ENCODE measurements around the gene GPR55. TPM values are rescaled to one million over a fixed set of nuclear protein-coding genes. Genes with fewer than 3 reads are reported as not detected.

The GPR55 gene
- total RNA-seq, 2 donors from 2014 or later: 2.6 to 7.5 TPM

DNA sequence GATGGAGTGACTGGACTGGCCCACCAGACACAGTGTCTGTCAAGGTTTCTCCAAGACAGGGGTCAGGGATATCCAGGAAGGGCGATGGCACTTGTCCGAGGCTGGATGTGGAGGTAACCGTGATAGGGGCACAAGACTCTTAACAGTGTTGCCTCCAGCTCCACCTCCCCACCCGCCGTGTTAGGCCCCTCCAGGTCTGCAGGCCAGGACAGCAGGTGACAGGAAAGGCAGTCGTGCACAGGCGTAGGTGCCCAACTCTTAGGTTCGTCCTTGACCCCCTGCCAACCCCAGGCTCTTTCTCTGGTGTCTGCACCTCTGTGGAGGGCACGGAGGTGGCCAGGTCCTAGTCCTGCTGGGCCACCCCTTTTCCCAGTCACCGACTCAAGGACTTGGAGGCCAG lies 50.2 kb downstream of the GPR55 start:
- Mint-ChIP-seq H3K36me3 (ENCODE audit: low read depth) (peaks cover 51% of the 10 kb centered on the region), H3K27me3 (ENCODE audit: insufficient read depth) (no peaks in the 10 kb centered on the region), H3K4me1 (peaks cover 26% of the 10 kb centered on the region), H3K4me3 (no peak overlapping the region), H3K27ac (no peak overlapping the region), H3K9me3 (no peaks in the 10 kb centered on the region)
- no peak overlapping the region for H3K9ac ChIP-seq (ENCODE audit: extremely low read depth, low read length, poor library complexity, severe bottlenecking)
- H3K27ac ChIP-seq (ENCODE audit: low read depth, low read length): no peak overlapping the region
- no peaks in the 10 kb centered on the region for H3K27me3 ChIP-seq (ENCODE audit: control insufficient read depth, insufficient read depth, low read length, poor library complexity, severe bottlenecking)
- WGBS, 2 experiments (ENCODE audit: insufficient coverage in 1 of 2, insufficient read length in 1 of 2): 93 to 95% methylated on average over 6 to 10 of the region's 10 CpGs
- peaks cover 65% of the 10 kb centered on the region for H3K36me3 ChIP-seq (ENCODE audit: control insufficient read depth, insufficient read depth, low read length)
- DNase-seq: peak; percentile 17
- H3K9me3 ChIP-seq (ENCODE audit: control insufficient read depth, low read length): no peaks in the 10 kb centered on the region
- H3K4me3 ChIP-seq (ENCODE audit: low read length): no peak overlapping the region
- peaks cover 19% of the 10 kb centered on the region for H3K4me1 ChIP-seq (ENCODE audit: control insufficient read depth, insufficient read depth, low read length)
- TF ChIP-seq, protein P1, sequence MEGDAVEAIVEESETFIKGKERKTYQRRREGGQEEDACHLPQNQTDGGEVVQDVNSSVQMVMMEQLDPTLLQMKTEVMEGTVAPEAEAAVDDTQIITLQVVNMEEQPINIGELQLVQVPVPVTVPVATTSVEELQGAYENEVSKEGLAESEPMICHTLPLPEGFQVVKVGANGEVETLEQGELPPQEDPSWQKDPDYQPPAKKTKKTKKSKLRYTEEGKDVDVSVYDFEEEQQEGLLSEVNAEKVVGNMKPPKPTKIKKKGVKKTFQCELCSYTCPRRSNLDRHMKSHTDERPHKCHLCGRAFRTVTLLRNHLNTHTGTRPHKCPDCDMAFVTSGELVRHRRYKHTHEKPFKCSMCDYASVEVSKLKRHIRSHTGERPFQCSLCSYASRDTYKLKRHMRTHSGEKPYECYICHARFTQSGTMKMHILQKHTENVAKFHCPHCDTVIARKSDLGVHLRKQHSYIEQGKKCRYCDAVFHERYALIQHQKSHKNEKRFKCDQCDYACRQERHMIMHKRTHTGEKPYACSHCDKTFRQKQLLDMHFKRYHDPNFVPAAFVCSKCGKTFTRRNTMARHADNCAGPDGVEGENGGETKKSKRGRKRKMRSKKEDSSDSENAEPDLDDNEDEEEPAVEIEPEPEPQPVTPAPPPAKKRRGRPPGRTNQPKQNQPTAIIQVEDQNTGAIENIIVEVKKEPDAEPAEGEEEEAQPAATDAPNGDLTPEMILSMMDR (conservative IDR thresholded peaks at IDR 0.05): no peak

- Mint-ChIP-seq H3K27ac (no peak overlapping the region), H3K27me3 (ENCODE audit: insufficient read depth) (no peaks in the 10 kb centered on the region), H3K36me3 (ENCODE audit: low read depth) (peaks cover 47% of the 10 kb centered on the region), H3K4me1 (peaks cover 30% of the 10 kb centered on the region), H3K4me3 (no peak overlapping the region), H3K9me3 (no peaks in the 10 kb centered on the region)
- 94 to 100% methylated on average over 3 to 11 of the region's 11 CpGs for WGBS, 2 experiments (ENCODE audit: insufficient coverage in 1 of 2, insufficient read length in 1 of 2)
- no peaks in the 10 kb centered on the region for H3K9me3 ChIP-seq (ENCODE audit: control insufficient read depth, low read length)
- peaks cover 62% of the 10 kb centered on the region for H3K36me3 ChIP-seq (ENCODE audit: control insufficient read depth, insufficient read depth, low read length)
- no peaks in the 10 kb centered on the region for H3K27me3 ChIP-seq (ENCODE audit: control insufficient read depth, insufficient read depth, low read length, poor library complexity, severe bottlenecking)
- peak; percentile 27 for DNase-seq
- TF ChIP-seq, protein P1 (conservative IDR thresholded peaks at IDR 0.05): no peak
- no peak overlapping the region for H3K4me3 ChIP-seq (ENCODE audit: low read length)
- no peak overlapping the region for H3K27ac ChIP-seq (ENCODE audit: low read depth, low read length)
- peaks cover 24% of the 10 kb centered on the region for H3K4me1 ChIP-seq (ENCODE audit: control insufficient read depth, insufficient read depth, low read length)
- H3K9ac ChIP-seq (ENCODE audit: extremely low read depth, low read length, poor library complexity, severe bottlenecking): no peak overlapping the region
Measured at GRCh38 chr2:230874456-230874855, 50.6 kb downstream of the GPR55 start.

DNA sequence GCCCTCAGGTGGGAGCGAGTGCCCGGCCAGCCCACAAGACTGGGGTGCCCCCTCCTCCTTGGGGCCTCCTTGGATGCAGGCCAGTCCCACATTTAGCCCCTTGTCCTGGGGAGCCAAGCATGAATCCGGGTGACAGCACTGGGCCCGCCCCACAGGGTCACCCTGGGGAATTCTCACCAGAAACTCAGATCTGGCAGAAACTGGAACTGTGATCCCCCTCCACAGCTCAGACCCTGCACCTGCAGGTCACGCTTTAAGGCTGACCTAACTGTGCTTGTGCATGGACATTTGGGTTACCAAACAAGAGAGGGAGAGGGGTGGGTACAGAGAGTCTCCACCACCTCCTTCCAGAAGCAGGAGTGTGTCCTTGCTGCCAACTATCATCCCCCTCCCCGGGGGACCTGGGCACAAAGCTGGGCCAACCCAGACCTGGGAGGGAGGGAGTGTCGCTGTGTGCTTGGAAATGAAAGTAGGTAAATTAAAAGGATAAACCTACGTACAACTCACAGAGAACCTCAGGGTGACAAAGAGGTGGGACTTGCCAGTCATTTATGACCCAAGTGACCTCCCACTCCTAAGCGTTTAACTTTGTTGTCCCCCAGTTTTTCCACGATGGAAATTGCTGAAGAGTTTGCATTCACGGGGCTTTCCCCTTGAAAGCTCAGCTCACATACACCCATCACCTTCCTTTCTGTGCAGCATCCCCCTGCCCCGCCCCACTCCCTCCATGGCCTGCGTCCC lies 51.2 kb downstream of the GPR55 start:
- H3K9ac ChIP-seq (ENCODE audit: extremely low read depth, low read length, poor library complexity, severe bottlenecking): no peak overlapping the region
- no peak overlapping the region for H3K4me3 ChIP-seq (ENCODE audit: low read length)
- H3K9me3 ChIP-seq (ENCODE audit: control insufficient read depth, low read length): no peaks in the 10 kb centered on the region
- no peak overlapping the region for H3K4me3 Mint-ChIP-seq
- H3K4me1 Mint-ChIP-seq: peaks cover 37% of the 10 kb centered on the region
- H3K36me3 Mint-ChIP-seq (ENCODE audit: low read depth): peaks cover 41% of the 10 kb centered on the region
- H3K4me1 ChIP-seq (ENCODE audit: control insufficient read depth, insufficient read depth, low read length): peaks cover 29% of the 10 kb centered on the region
- no peaks in the 10 kb centered on the region for H3K27me3 ChIP-seq (ENCODE audit: control insufficient read depth, insufficient read depth, low read length, poor library complexity, severe bottlenecking)
- no peak overlapping the region for H3K27ac Mint-ChIP-seq
- peak; percentile 24 for DNase-seq
- WGBS, 2 experiments (ENCODE audit: insufficient coverage in 1 of 2, insufficient read length in 1 of 2): 89 to 96% methylated on average over 5 to 13 of the region's 13 CpGs
- no peaks in the 10 kb centered on the region for H3K9me3 Mint-ChIP-seq
- TF ChIP-seq, protein P1 (conservative IDR thresholded peaks at IDR 0.05): no peak
- no peaks in the 10 kb centered on the region for H3K27me3 Mint-ChIP-seq (ENCODE audit: insufficient read depth)
- peaks cover 58% of the 10 kb centered on the region for H3K36me3 ChIP-seq (ENCODE audit: control insufficient read depth, insufficient read depth, low read length)
- no peak overlapping the region for H3K27ac ChIP-seq (ENCODE audit: low read depth, low read length)

Measured in endodermal cell (in vitro differentiated cells).